Astrocyte (in vitro differentiated cells and primary cell): ENCODE measurements around the gene CA14. TPM values are rescaled to one million over a fixed set of nuclear protein-coding genes. Genes with fewer than 3 reads are reported as not detected.

Experiments used
- DNase-seq: peaks from one replicate; pipeline ENCODE4 v3.0.0-alpha.2; 2010; ENCODE audit warnings: low read depth
- FAIRE-seq: peaks from 2 replicates; lab custom pipeline; 2011; peaks lifted over from hg19 to GRCh38; lab: Jason Lieb, UNC
- H2AFZ ChIP-seq: 2 replicates; pipeline ENCODE4 v1.6.0; 2012; ENCODE audit warnings: low read depth, low read length, inconsistent platforms
- H3K27ac ChIP-seq: 2 replicates; pipeline ENCODE4 v1.5.1; 2011; ENCODE audit warnings: low read depth, low read length, inconsistent platforms
- H3K27me3 ChIP-seq: 2 replicates; pipeline ENCODE4 v1.6.0; 2011; ENCODE audit warnings: low read length, inconsistent platforms; ENCODE audit not compliant: insufficient read depth
- H3K36me3 ChIP-seq: 2 replicates; pipeline ENCODE4 v1.5.1; 2011; ENCODE audit warnings: low read length, inconsistent platforms; ENCODE audit not compliant: insufficient read depth
- H3K4me1 ChIP-seq: 2 replicates; pipeline ENCODE4 v1.5.1; 2011; ENCODE audit warnings: low read length, inconsistent platforms; ENCODE audit not compliant: insufficient read depth
- H3K4me2 ChIP-seq: 2 replicates; pipeline ENCODE4 v1.6.0; 2012; ENCODE audit warnings: low read length, inconsistent platforms
- H3K4me3 ChIP-seq: 2 replicates; pipeline ENCODE4 v1.5.1; 2011; ENCODE audit warnings: low read depth, mild to moderate bottlenecking, low read length, inconsistent platforms; ENCODE audit not compliant: insufficient read depth
- H3K79me2 ChIP-seq: 2 replicates; pipeline ENCODE4 v1.6.0; 2012; ENCODE audit warnings: mild to moderate bottlenecking, low read length, inconsistent platforms; ENCODE audit not compliant: insufficient read depth
- H3K9ac ChIP-seq: 2 replicates; pipeline ENCODE4 v1.6.0; 2012; ENCODE audit warnings: mild to moderate bottlenecking, low read length, inconsistent platforms
- H3K9me3 ChIP-seq: 2 replicates; pipeline ENCODE4 v1.5.1; 2012; ENCODE audit warnings: low read depth, mild to moderate bottlenecking, low read length, inconsistent platforms; ENCODE audit not compliant: insufficient read depth
- H4K20me1 ChIP-seq: 2 replicates; pipeline ENCODE4 v1.6.0; 2012; ENCODE audit warnings: low read length, inconsistent platforms; ENCODE audit not compliant: insufficient read depth
- H3K27ac Mint-ChIP-seq: one replicate; pipeline ENCODE4 v1.8.0; 2021; ENCODE audit warnings: mild to moderate bottlenecking, mixed read lengths; ENCODE audit not compliant: unreplicated experiment
- H3K27me3 Mint-ChIP-seq: one replicate; pipeline ENCODE4 v1.8.0; 2021; ENCODE audit warnings: low read depth, mixed read lengths; ENCODE audit not compliant: unreplicated experiment
- H3K36me3 Mint-ChIP-seq: one replicate; pipeline ENCODE4 v1.8.0; 2021; ENCODE audit warnings: low read depth, mixed read lengths; ENCODE audit not compliant: unreplicated experiment
- H3K4me1 Mint-ChIP-seq: one replicate; pipeline ENCODE4 v1.8.0; 2021; ENCODE audit warnings: low read depth, mixed read lengths; ENCODE audit not compliant: unreplicated experiment
- H3K4me3 Mint-ChIP-seq: one replicate; pipeline ENCODE4 v1.8.0; 2021; ENCODE audit warnings: mild to moderate bottlenecking, moderate library complexity, mixed read lengths; ENCODE audit not compliant: unreplicated experiment
- H3K9me3 Mint-ChIP-seq: one replicate; pipeline ENCODE4 v1.8.0; 2021; ENCODE audit warnings: mild to moderate bottlenecking, mixed read lengths; ENCODE audit not compliant: unreplicated experiment
- CTCF ChIP-seq: IDR thresholded peaks from 2 replicates; pipeline ENCODE4 v1.5.1; 2011; ENCODE audit warnings: low read depth, mild to moderate bottlenecking, inconsistent platforms, low read length, moderate library complexity; ENCODE audit not compliant: insufficient read depth
- EZH2 ChIP-seq: IDR thresholded peaks from 2 replicates; pipeline ENCODE4 v1.6.1; 2012; ENCODE audit warnings: mild to moderate bottlenecking, low read length, inconsistent platforms; ENCODE audit not compliant: insufficient read depth
- total RNA-seq: library from RNA; stranded (reverse); gene quantifications from 2 replicates; pipeline ENCODE4 v1.2.1, GENCODE V29; 2021

The CA14 gene
- total RNA-seq, 1 donor from 2014 or later: 1.2 TPM

- Mint-ChIP-seq H3K4me3 (peak overlapping the region; percentile 95), H3K27me3 (peaks cover 4% of the 10 kb centered on the region), H3K9me3 (peaks cover 2% of the 10 kb centered on the region), H3K4me1 (peaks cover 8% of the 10 kb centered on the region), H3K27ac (peak overlapping the region; percentile 88), H3K36me3 (peaks cover 8% of the 10 kb centered on the region)
- Histone ChIP-seq H3K27me3 (no peaks in the 10 kb centered on the region), H3K9me3 (no peaks in the 10 kb centered on the region), H3K79me2 (no peaks in the 10 kb centered on the region), H3K9ac (peak overlapping the region; percentile 80), H3K4me2 (peak overlapping the region; percentile 99), H2AFZ (peak overlapping the region; percentile 96), H3K4me1 (peaks cover 19% of the 10 kb centered on the region), H3K4me3 (peak overlapping the region; percentile 74), H4K20me1 (no peaks in the 10 kb centered on the region), H3K36me3 (no peaks in the 10 kb centered on the region), H3K27ac (peak overlapping the region; percentile 52)
- TF ChIP-seq CTCF (no peak), EZH2 (no peak)
- no peak for DNase-seq
- no peak for FAIRE-seq
Observed at GRCh38 chr1:150282558-150282958, 25.0 kb downstream of the CA14 start.

- no peak overlapping the region for H3K27ac ChIP-seq
- FAIRE-seq (no peak), DNase-seq (no peak)
- Mint-ChIP-seq H3K36me3 (peaks cover 9% of the 10 kb centered on the region), H3K27ac (no peak overlapping the region), H3K4me1 (peaks cover 8% of the 10 kb centered on the region), H3K9me3 (peaks cover 2% of the 10 kb centered on the region), H3K27me3 (peaks cover 4% of the 10 kb centered on the region), H3K4me3 (peak overlapping the region; percentile 95)
- H3K4me2 ChIP-seq: peak overlapping the region; percentile 99
- no peaks in the 10 kb centered on the region for H3K79me2 ChIP-seq
- H3K9me3 ChIP-seq: no peaks in the 10 kb centered on the region
- no peaks in the 10 kb centered on the region for H3K27me3 ChIP-seq
- no peaks in the 10 kb centered on the region for H4K20me1 ChIP-seq
- peak overlapping the region; percentile 80 for H3K9ac ChIP-seq
- peaks cover 19% of the 10 kb centered on the region for H3K4me1 ChIP-seq
- peak overlapping the region; percentile 96 for H2AFZ ChIP-seq
- peak overlapping the region; percentile 74 for H3K4me3 ChIP-seq
- no peaks in the 10 kb centered on the region for H3K36me3 ChIP-seq
- TF ChIP-seq EZH2 (no peak), CTCF (no peak)
Observed at GRCh38 chr1:150283260-150283659, 25.7 kb downstream of the CA14 start.

GRCh38 chr1:150288382-150288781 is 30.8 kb downstream of the CA14 start:
- H3K36me3 ChIP-seq: no peaks in the 10 kb centered on the region
- no peak for FAIRE-seq

More at GRCh38 chr1:150288382-150288781, 30.8 kb downstream of the CA14 start:
- TF ChIP-seq CTCF (no peak), EZH2 (no peak)
- Mint-ChIP-seq H3K9me3 (peaks cover 2% of the 10 kb centered on the region), H3K36me3 (peaks cover 9% of the 10 kb centered on the region), H3K27me3 (no peaks in the 10 kb centered on the region), H3K4me1 (no peaks in the 10 kb centered on the region), H3K27ac (no peak overlapping the region), H3K4me3 (no peak overlapping the region)
- H4K20me1 ChIP-seq: no peaks in the 10 kb centered on the region
- no peak overlapping the region for H3K4me3 ChIP-seq
- H3K4me1 ChIP-seq: peaks cover 4% of the 10 kb centered on the region
- H3K27me3 ChIP-seq: no peaks in the 10 kb centered on the region
- no peak overlapping the region for H3K9ac ChIP-seq
- H2AFZ ChIP-seq: no peak overlapping the region
- H3K4me2 ChIP-seq: no peak overlapping the region
- H3K27ac ChIP-seq: no peak overlapping the region
- no peak for DNase-seq
- no peaks in the 10 kb centered on the region for H3K9me3 ChIP-seq
- H3K79me2 ChIP-seq: peaks cover under 1% of the 10 kb centered on the region
